HepG2 (cell line): Measurements from ENCODE around the gene SPATA13. TPM values are rescaled to one million over a fixed set of nuclear protein-coding genes. Genes with fewer than 3 reads are reported as not detected.

ENCODE experiments used
- ARHGAP35 ChIP-seq: sonication (generic); formaldehyde crosslinking; IDR thresholded peaks from 2 replicates; pipeline ENCODE4 v1.9.0; 2022; ENCODE audit warnings: mild to moderate bottlenecking, inconsistent platforms, moderate library complexity, missing genetic modification reagents, borderline replicate concordance
- ARID2 ChIP-seq: sonication (generic); formaldehyde crosslinking; IDR thresholded peaks from 2 replicates; pipeline ENCODE4 v1.8.1; 2022; ENCODE audit warnings: mild to moderate bottlenecking, missing genetic modification reagents, borderline replicate concordance
- ARNTL ChIP-seq: sonication (generic); formaldehyde crosslinking; IDR thresholded peaks from 2 replicates; pipeline ENCODE4 v1.4.0; 2020; ENCODE audit warnings: mild to moderate bottlenecking, missing genetic modification reagents
- CBX2 ChIP-seq, 2 experiments: fragments of 200-600 bp in 1 of 2; sonication (generic); formaldehyde crosslinking in 1 of 2; IDR thresholded peaks; 2 replicates each; pipeline versions ENCODE4 v1.7.0 to v1.8.1; 2018 to 2022; ENCODE audit warnings: low read depth in 2 of 2, low read length in 1 of 2, mild to moderate bottlenecking in 1 of 2, missing genetic modification reagents in 1 of 2
- CTCF ChIP-seq: sonication (generic); formaldehyde crosslinking; IDR thresholded peaks from 2 replicates; pipeline ENCODE4 v1.5.0; 2020; ENCODE audit warnings: mild to moderate bottlenecking, missing genetic modification reagents, moderate library complexity
- HMG20B ChIP-seq: conservative IDR thresholded peaks from 2 replicates; pipeline ENCODE4 v1.6.1; 2016; ENCODE audit warnings: missing genetic modification reagents, missing compliant biosample characterization
- MBD4 ChIP-seq: IDR thresholded peaks from 2 replicates; pipeline ENCODE4 v1.6.1; 2012; ENCODE audit warnings: low read length, inconsistent platforms, borderline replicate concordance
- MZF1 ChIP-seq: sonication (generic); formaldehyde crosslinking; IDR thresholded peaks from 2 replicates; pipeline ENCODE4 v1.8.1; 2023; ENCODE audit warnings: mild to moderate bottlenecking, missing genetic modification reagents, borderline replicate concordance
- NFE2 ChIP-seq: sonication (generic); formaldehyde crosslinking; IDR thresholded peaks from 2 replicates; pipeline ENCODE4 v1.4.0; 2020; ENCODE audit warnings: missing genetic modification reagents
- PRDM10 ChIP-seq: sonication (generic); formaldehyde crosslinking; IDR thresholded peaks from 2 replicates; pipeline ENCODE4 v1.4.0; 2020; ENCODE audit warnings: low read depth, missing genetic modification reagents
- RFX1 ChIP-seq: fragments of 450-650 bp; IDR thresholded peaks from 2 replicates; pipeline ENCODE4 v1.6.1; 2017
- SIN3B ChIP-seq: fragments of 150-350 bp; IDR thresholded peaks from 2 replicates; pipeline ENCODE4 v1.6.1; 2014; ENCODE audit warnings: low read length
- SMARCE1 ChIP-seq: fragments of 450-650 bp; IDR thresholded peaks from 2 replicates; pipeline ENCODE4 v1.6.1; 2017; ENCODE audit warnings: borderline replicate concordance
- SOX5 ChIP-seq: IDR thresholded peaks from 2 replicates; pipeline ENCODE4 v1.6.1; 2016; ENCODE audit warnings: borderline replicate concordance
- SRSF9 ChIP-seq: fragments of 200-400 bp; formaldehyde crosslinking; IDR thresholded peaks from 2 replicates; pipeline ENCODE4 v1.6.1; 2018; ENCODE audit warnings: borderline replicate concordance, mild to moderate bottlenecking, low read depth, low read length; ENCODE audit not compliant: insufficient read depth, poor library complexity, severe bottlenecking
- ZBTB3 ChIP-seq: sonication (generic); formaldehyde crosslinking; IDR thresholded peaks from 2 replicates; pipeline ENCODE4 v1.4.0; 2020; ENCODE audit warnings: low read depth, mild to moderate bottlenecking, moderate library complexity, missing genetic modification reagents, borderline replicate concordance
- ZFYVE20 ChIP-seq: sonication (generic); formaldehyde crosslinking; IDR thresholded peaks from 2 replicates; pipeline ENCODE4 v1.8.0; 2023; ENCODE audit warnings: low read depth, mild to moderate bottlenecking, moderate library complexity, missing genetic modification reagents, borderline replicate concordance
- ZMYM2 ChIP-seq: sonication (generic); formaldehyde crosslinking; IDR thresholded peaks from 2 replicates; pipeline ENCODE4 v1.8.0; 2022; ENCODE audit warnings: mild to moderate bottlenecking, missing genetic modification reagents
- ZNF546 ChIP-seq: sonication (generic); formaldehyde crosslinking; conservative IDR thresholded peaks from 2 replicates; pipeline ENCODE4 v1.8.1; 2023; ENCODE audit warnings: mild to moderate bottlenecking, missing genetic modification reagents
- ZNF704 ChIP-seq: sonication (generic); formaldehyde crosslinking; IDR thresholded peaks from 2 replicates; pipeline ENCODE4 v1.8.1; 2023; ENCODE audit warnings: mild to moderate bottlenecking, inconsistent platforms, moderate library complexity, missing genetic modification reagents, borderline replicate concordance
- polyA plus RNA-seq, 8 experiments: library from polyadenylated mRNA; depleted of rRNA in 3 of 8; stranded (reverse) in 7 of 8; unstranded in 1 of 8; fragments of >200 nt; fragmentation: Illumina TruSeq in 4 of 8; extraction: Trizol in 4 of 8; gene quantifications; 2 replicates each; pipeline versions ENCODE4 v1.2.1 to v1.2.3, GENCODE V29; 2011 to 2016; ENCODE audit warnings: low read depth in 4 of 8, missing spikeins in 1 of 8, mixed read lengths in 1 of 8; ENCODE audit not compliant: insufficient read depth in 1 of 8
- total RNA-seq, 5 experiments: library from RNA; depleted of rRNA; stranded (reverse); fragments of >200 nt; fragmentation: Illumina TruSeq; extraction: Trizol; gene quantifications; 2 replicates each; pipeline ENCODE4 v1.2.3, GENCODE V29; 2016; ENCODE audit warnings: low read depth in 1 of 5

Gene SPATA13
- total and polyA plus RNA-seq, 2 of the 13 experiments (the other 11 are each of a cell fraction or from before 2014, with no cell fraction given) = 11.3 to 14.2 TPM

- TF ChIP-seq PRDM10 (CRISPR knock-in tag) = peak; percentile 62; the same call in 1 of the 2 replicates
- TF ChIP-seq ZMYM2 (CRISPR knock-in tag) = peak; percentile 79
- TF ChIP-seq MBD4 = no peak
- TF ChIP-seq ZFYVE20 (CRISPR knock-in tag) = no peak
- no peak for TF ChIP-seq SIN3B
- no peak for TF ChIP-seq RFX1
- TF ChIP-seq CTCF = no peak
- no peak for TF ChIP-seq NFE2
- no peak for TF ChIP-seq ARID2 (CRISPR knock-in tag)
- TF ChIP-seq CBX2 (IDR thresholded peaks at IDR 0.05; ENCODE audit: low read depth, low read length) = no peak
- no peak for TF ChIP-seq CBX2 (CRISPR knock-in tag; IDR thresholded peaks at IDR 0.05; ENCODE audit: low read depth)
- no peak for TF ChIP-seq MZF1 (CRISPR knock-in tag)
- TF ChIP-seq ZNF546 (CRISPR knock-in tag) = no peak
- TF ChIP-seq ZNF704 (CRISPR knock-in tag) = 0 out of 2 replicates have a peak, but pooled peaks have one; percentile 46
- no peak for TF ChIP-seq ARHGAP35 (CRISPR knock-in tag)
- peak; percentile 66; the same call in 1 of the 2 replicates for TF ChIP-seq SOX5
- TF ChIP-seq ARNTL (CRISPR knock-in tag) = peak; percentile 72
- TF ChIP-seq SRSF9 = no peak
- no peak for TF ChIP-seq SMARCE1
- no peak for TF ChIP-seq HMG20B
- no peak for TF ChIP-seq ZBTB3
Observed at GRCh38 chr13:24217601-24218281, 57.2 kb downstream of the SPATA13 start (continued).
